PC-3 (cell line): Measurements from ENCODE around the gene ANKRD1. TPM values are rescaled to one million over a fixed set of nuclear protein-coding genes. Genes with fewer than 3 reads are reported as not detected.

Experiments used
- ATAC-seq: fragments of 200-7000 bp; cut with Tn5 transposase; 2 replicates; pipeline ENCODE4 v1.9.1; 2020; ENCODE audit warnings: mild to moderate bottlenecking, moderate library complexity
- BruUV-seq: library from RNA; stranded (reverse); fragments of 400-500 nt; replicated peaks from 2 replicates; lab custom pipeline; 2021; lab: Mats Ljungman, UMichigan
- CTCF ChIA-PET: fragments of 300-600 bp; sonication (Branson Sonifier 250); formaldehyde crosslinking; loops from one replicate; lab custom pipeline; 2022; ENCODE audit warnings: antibody characterized with exemption; lab: Charles Lee
- POLR2A ChIA-PET: fragments of 300-600 bp; sonication (Branson Sonifier 250); formaldehyde crosslinking; loops from one replicate; lab custom pipeline; 2022; ENCODE audit warnings: antibody characterized with exemption; ENCODE audit not compliant: unreplicated experiment; lab: Charles Lee
- DNase-seq: peaks from one replicate; pipeline ENCODE4 v3.0.0-alpha.2; 2015
- H2AFZ ChIP-seq: fragments of 300-600 bp; sonication (generic); 2 replicates; pipeline ENCODE4 v1.6.0; 2016; ENCODE audit warnings: antibody characterized with exemption, low read length
- H3F3A ChIP-seq: fragments of 300-600 bp; sonication (generic); one replicate; pipeline ENCODE4 v1.6.0; 2017; ENCODE audit warnings: antibody characterized with exemption, low read length, control low read depth, mild to moderate bottlenecking; ENCODE audit not compliant: unreplicated experiment
- H3K27ac ChIP-seq: fragments of 300-600 bp; sonication (generic); 2 replicates; pipeline ENCODE4 v1.5.1; 2016; ENCODE audit warnings: mild to moderate bottlenecking, low read length
- H3K27me3 ChIP-seq: fragments of 300-600 bp; sonication (generic); 2 replicates; pipeline ENCODE4 v1.6.1; 2016; ENCODE audit warnings: low read length, mixed read lengths
- H3K36me3 ChIP-seq: fragments of 300-600 bp; sonication (generic); 2 replicates; pipeline ENCODE4 v1.6.1; 2016; ENCODE audit warnings: low read depth, mixed run types, low read length, mixed read lengths
- H3K4me1 ChIP-seq: fragments of 300-600 bp; sonication (generic); 2 replicates; pipeline ENCODE4 v1.5.1; 2016; ENCODE audit warnings: low read length; ENCODE audit not compliant: insufficient read depth
- H3K4me2 ChIP-seq: fragments of 300-600 bp; sonication (generic); 2 replicates; pipeline ENCODE4 v1.6.0; 2016; ENCODE audit warnings: low read length
- H3K4me3 ChIP-seq: fragments of 300-600 bp; sonication (generic); 2 replicates; pipeline ENCODE4 v1.5.1; 2016; ENCODE audit warnings: mild to moderate bottlenecking, low read length, mixed read lengths
- H3K79me2 ChIP-seq: fragments of 300-600 bp; sonication (generic); 2 replicates; pipeline ENCODE4 v1.6.1; 2017; ENCODE audit warnings: low read length, mixed read lengths
- H3K9ac ChIP-seq: fragments of 300-600 bp; sonication (generic); 2 replicates; pipeline ENCODE4 v1.6.0; 2016; ENCODE audit warnings: mild to moderate bottlenecking, low read length
- H3K9me2 ChIP-seq: fragments of 300-600 bp; sonication (generic); replicated peaks from 2 replicates; pipeline ENCODE4 v1.6.1; 2016; ENCODE audit warnings: mixed run types, low read length, mixed read lengths
- H3K9me3 ChIP-seq: fragments of 300-600 bp; sonication (generic); 2 replicates; pipeline ENCODE4 v1.6.1; 2016; ENCODE audit warnings: low read length, mixed read lengths
- H4K20me1 ChIP-seq: fragments of 300-600 bp; sonication (generic); 2 replicates; pipeline ENCODE4 v1.6.1; 2016; ENCODE audit warnings: low read length, mixed read lengths
- EZH2 ChIP-seq: fragments of 300-600 bp; sonication (generic); IDR thresholded peaks from one replicate; pipeline ENCODE4 v1.6.1; 2017; ENCODE audit warnings: antibody characterized with exemption, mild to moderate bottlenecking, low read length; ENCODE audit not compliant: unreplicated experiment
- EZH2phosphoT487 ChIP-seq: fragments of 300-600 bp; sonication (generic); IDR thresholded peaks from 2 replicates; pipeline ENCODE4 v1.6.1; 2018; ENCODE audit warnings: mild to moderate bottlenecking, antibody characterized with exemption, low read length, borderline replicate concordance
- intact Hi-C: fragments of 100-400 bp; cut with micrococcal nuclease; formaldehyde crosslinking; loops from 2 replicates; pipeline ENCODE4 v1.9.0; 2023
- total RNA-seq: library from RNA; depleted of rRNA; stranded (reverse); fragments of >200 nt; gene quantifications from 2 replicates; pipeline ENCODE4 v1.2.3, GENCODE V29; 2014
- TF ChIP-seq, protein P1 (sequence below): fragments of 300-600 bp; sonication (generic); conservative IDR thresholded peaks from 2 replicates; pipeline ENCODE4 v1.5.1; 2017; ENCODE audit warnings: antibody characterized with exemption, low read depth, mild to moderate bottlenecking, low read length

Gene ANKRD1
- total RNA-seq, 1 experiment from 2014 or later, result 2.8 TPM

GRCh38 chr10:90914992-90915765 lies 5.7 kb downstream of the ANKRD1 start:
- no peak overlapping the region for H3K4me3 ChIP-seq
- ATAC-seq (no peak), DNase-seq (no peak)
- intact Hi-C loops, result loop anchor here (10.0 kb wide), 1 partner anchor 170 kb away; no protein-coding TSS in a partner anchor
- ChIA-PET CTCF (interaction anchor here (0.5 kb wide), 1 partner anchor 55 kb away, joined by 3 read pairs; no protein-coding TSS in a partner anchor), POLR2A (no interaction called here)
- no peaks in the 10 kb centered on the region for H3F3A ChIP-seq
- H4K20me1 ChIP-seq, result no peaks in the 10 kb centered on the region
- no peaks in the 10 kb centered on the region for H3K79me2 ChIP-seq
- H3K9ac ChIP-seq, result no peak overlapping the region
- H3K4me2 ChIP-seq, result no peak overlapping the region
- H3K27me3 ChIP-seq, result no peaks in the 10 kb centered on the region
- H3K4me1 ChIP-seq, result peaks cover 10% of the 10 kb centered on the region
- H3K9me3 ChIP-seq, result no peaks in the 10 kb centered on the region
- H3K9me2 ChIP-seq, result no peaks in the 10 kb centered on the region
- H3K36me3 ChIP-seq, result no peaks in the 10 kb centered on the region
- no peak overlapping the region for H2AFZ ChIP-seq
- no peak overlapping the region for H3K27ac ChIP-seq
- TF ChIP-seq, protein P1, sequence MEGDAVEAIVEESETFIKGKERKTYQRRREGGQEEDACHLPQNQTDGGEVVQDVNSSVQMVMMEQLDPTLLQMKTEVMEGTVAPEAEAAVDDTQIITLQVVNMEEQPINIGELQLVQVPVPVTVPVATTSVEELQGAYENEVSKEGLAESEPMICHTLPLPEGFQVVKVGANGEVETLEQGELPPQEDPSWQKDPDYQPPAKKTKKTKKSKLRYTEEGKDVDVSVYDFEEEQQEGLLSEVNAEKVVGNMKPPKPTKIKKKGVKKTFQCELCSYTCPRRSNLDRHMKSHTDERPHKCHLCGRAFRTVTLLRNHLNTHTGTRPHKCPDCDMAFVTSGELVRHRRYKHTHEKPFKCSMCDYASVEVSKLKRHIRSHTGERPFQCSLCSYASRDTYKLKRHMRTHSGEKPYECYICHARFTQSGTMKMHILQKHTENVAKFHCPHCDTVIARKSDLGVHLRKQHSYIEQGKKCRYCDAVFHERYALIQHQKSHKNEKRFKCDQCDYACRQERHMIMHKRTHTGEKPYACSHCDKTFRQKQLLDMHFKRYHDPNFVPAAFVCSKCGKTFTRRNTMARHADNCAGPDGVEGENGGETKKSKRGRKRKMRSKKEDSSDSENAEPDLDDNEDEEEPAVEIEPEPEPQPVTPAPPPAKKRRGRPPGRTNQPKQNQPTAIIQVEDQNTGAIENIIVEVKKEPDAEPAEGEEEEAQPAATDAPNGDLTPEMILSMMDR, result no peak
- TF ChIP-seq EZH2phosphoT487 (no peak), EZH2 (no peak)
- BruUV-seq, result no TSS peak

GRCh38 chr10:90913774-90914420 lies 7.0 kb downstream of the ANKRD1 start:
- Histone ChIP-seq H3K9me3 (no peaks in the 10 kb centered on the region), H3K4me1 (peaks cover 6% of the 10 kb centered on the region), H4K20me1 (no peaks in the 10 kb centered on the region), H3K4me2 (no peak overlapping the region), H3K79me2 (no peaks in the 10 kb centered on the region), H3K36me3 (no peaks in the 10 kb centered on the region), H3K27me3 (no peaks in the 10 kb centered on the region), H3F3A (no peaks in the 10 kb centered on the region), H3K9ac (no peak overlapping the region), H3K4me3 (no peak overlapping the region), H3K9me2 (no peaks in the 10 kb centered on the region), H3K27ac (no peak overlapping the region), H2AFZ (no peak overlapping the region)
- BruUV-seq, result no TSS peak
- intact Hi-C loops, result loop anchor here (10.0 kb wide), 1 partner anchor 171 kb away; no protein-coding TSS in a partner anchor
- ChIA-PET POLR2A (no interaction called here), CTCF (no interaction called here)
- ATAC-seq (no peak), DNase-seq (no peak)
- TF ChIP-seq EZH2phosphoT487, result no peak
- TF ChIP-seq, protein P1, result no peak
- TF ChIP-seq EZH2, result no peak
